Measurements from ENCODE around the gene ZC3H7B. TPM values are rescaled to one million over a fixed set of nuclear protein-coding genes. Genes with fewer than 3 reads are reported as not detected.

Gene ZC3H7B
- total and polyA plus RNA-seq, 2 experiments from 2014 or later: 5.7 to 61.5 TPM

- no peak for TF ChIP-seq EZH2 (IDR thresholded peaks at IDR 0.05; ENCODE audit: low read depth, unreplicated experiment)
- TF ChIP-seq ETS1 (IDR thresholded peaks at IDR 0.05): no peak
- no peak for TF ChIP-seq STAT1 (IDR thresholded peaks at IDR 0.05; ENCODE audit: unreplicated experiment)
- TF ChIP-seq ZNF331 (CRISPR knock-in tag; IDR thresholded peaks at IDR 0.05; ENCODE audit: low read depth): no peak
- no peak for TF ChIP-seq EZH2phosphoT487 (IDR thresholded peaks at IDR 0.05; ENCODE audit: unreplicated experiment)
- TF ChIP-seq ZNF114 (CRISPR knock-in tag; IDR thresholded peaks at IDR 0.05): no peak
- no peak for TF ChIP-seq POLR2AphosphoS5 (IDR thresholded peaks at IDR 0.05; ENCODE audit: low read depth)
- no peak for TF ChIP-seq CREB1 (CRISPR knock-in tag; IDR thresholded peaks at IDR 0.05; ENCODE audit: low read depth)
- no peak for TF ChIP-seq NANOG (IDR thresholded peaks at IDR 0.05; ENCODE audit: borderline replicate concordance)
- TF ChIP-seq CTCF (conservative IDR thresholded peaks at IDR 0.05; ENCODE audit: low read depth in 2 of 2): no peak
- TF ChIP-seq ZNF462 (CRISPR knock-in tag; IDR thresholded peaks at IDR 0.05): no peak
- no peak for TF ChIP-seq REST (IDR thresholded peaks at IDR 0.05; ENCODE audit: unreplicated experiment)
- no peak for TF ChIP-seq JUNB (IDR thresholded peaks at IDR 0.05; ENCODE audit: unreplicated experiment)
- H3K27me3 Mint-ChIP-seq (ENCODE audit: insufficient read depth, low read depth, poor library complexity): peaks cover 10% of the 10 kb centered on the region
- Histone ChIP-seq H4K20me1 (replicated peaks; ENCODE audit: insufficient read depth) (peaks cover 5% of the 10 kb centered on the region; the same call in 1 of the 2 replicates), H3K4me3 (no peak overlapping the region), H3K4me1 (ENCODE audit: insufficient read depth) (no peaks in the 10 kb centered on the region), H3K79me2 (replicated peaks; ENCODE audit: insufficient read depth) (no peaks in the 10 kb centered on the region), H3K27me3 (ENCODE audit: insufficient read depth) (no peaks in the 10 kb centered on the region), H2AFZ (no peak overlapping the region), H3K27ac (ENCODE audit: low read depth) (no peak overlapping the region), H3K9me2 (ENCODE audit: insufficient read depth) (no peaks in the 10 kb centered on the region), H3F3A (replicated peaks; ENCODE audit: low read depth) (no peaks in the 10 kb centered on the region), H3K36me3 (ENCODE audit: insufficient read depth) (no peaks in the 10 kb centered on the region), H3K4me2 (no peak overlapping the region)
- H3K9me3 Mint-ChIP-seq: no peaks in the 10 kb centered on the region
- H3K27ac Mint-ChIP-seq: 0 out of 2 replicates have a peak overlapping the region, but pooled peaks have one; percentile 31
- no peak for ATAC-seq
- DNase-seq (ENCODE audit: low spot score): no peak
- no peaks in the 10 kb centered on the region for H3K4me1 Mint-ChIP-seq
- H3K36me3 Mint-ChIP-seq (ENCODE audit: low read depth): peaks cover 24% of the 10 kb centered on the region
- no peak overlapping the region for H3K4me3 Mint-ChIP-seq
These were observed 39.0 kb downstream of the ZC3H7B start for GRCh38 chr22:41340357-41340756.
